Osteocyte (in vitro differentiated cells): ENCODE results near the gene GALNT9. TPM values are rescaled to one million over a fixed set of nuclear protein-coding genes. Genes with fewer than 3 reads are reported as not detected.

ENCODE experiments used
- DNase-seq: peaks from one replicate; pipeline ENCODE4 v3.0.0; 2021; ENCODE audit warnings: mixed read lengths; ENCODE audit not compliant: unreplicated experiment; ENCODE audit errors: extremely low spot score
- H3K27ac Mint-ChIP-seq: one replicate; pipeline ENCODE4 v1.8.0; 2021; ENCODE audit warnings: mild to moderate bottlenecking, mixed read lengths; ENCODE audit not compliant: unreplicated experiment
- H3K27me3 Mint-ChIP-seq: one replicate; pipeline ENCODE4 v1.8.0; 2021; ENCODE audit warnings: mixed read lengths; ENCODE audit not compliant: unreplicated experiment
- H3K36me3 Mint-ChIP-seq: one replicate; pipeline ENCODE4 v1.8.0; 2021; ENCODE audit warnings: mixed read lengths; ENCODE audit not compliant: unreplicated experiment
- H3K4me1 Mint-ChIP-seq: one replicate; pipeline ENCODE4 v1.8.0; 2021; ENCODE audit warnings: mixed read lengths; ENCODE audit not compliant: unreplicated experiment
- H3K4me3 Mint-ChIP-seq: one replicate; pipeline ENCODE4 v1.8.0; 2021; ENCODE audit warnings: mild to moderate bottlenecking, moderate library complexity, mixed read lengths; ENCODE audit not compliant: unreplicated experiment
- H3K9me3 Mint-ChIP-seq: one replicate; pipeline ENCODE4 v1.8.0; 2021; ENCODE audit warnings: mixed read lengths; ENCODE audit not compliant: unreplicated experiment
- CTCF ChIP-seq: fragments of 200-600 bp; sonication (generic); IDR thresholded peaks from 2 replicates; pipeline ENCODE4 v1.5.0; 2021; ENCODE audit warnings: antibody characterized with exemption, mild to moderate bottlenecking, moderate library complexity
- total RNA-seq: library from RNA; stranded (reverse); gene quantifications from 2 replicates; pipeline ENCODE4 v1.2.1, GENCODE V29; 2021

GALNT9 gene
- total RNA-seq, 1 donor from 2014 or later: not detected

- Mint-ChIP-seq H3K27ac (no peak overlapping the region), H3K9me3 (no peaks in the 10 kb centered on the region), H3K36me3 (no peaks in the 10 kb centered on the region)
Measured at GRCh38 chr12:132349501-132350131, 20.2 kb upstream of the GALNT9 start.

GRCh38 chr12:132348176-132348575 is 18.8 kb upstream of the GALNT9 start:
- no peak for DNase-seq
- TF ChIP-seq CTCF: no peak
- peaks cover 24% of the 10 kb centered on the region for H3K27me3 Mint-ChIP-seq
- no peaks in the 10 kb centered on the region for H3K4me1 Mint-ChIP-seq
- no peak overlapping the region for H3K4me3 Mint-ChIP-seq
- H3K36me3 Mint-ChIP-seq: no peaks in the 10 kb centered on the region
- H3K27ac Mint-ChIP-seq: no peak overlapping the region
- H3K9me3 Mint-ChIP-seq: no peaks in the 10 kb centered on the region

More at GRCh38 chr12:132349501-132350131, 20.2 kb upstream of the GALNT9 start:
- no peak for TF ChIP-seq CTCF
- Mint-ChIP-seq H3K4me3 (no peak overlapping the region), H3K27me3 (peaks cover 12% of the 10 kb centered on the region), H3K4me1 (no peaks in the 10 kb centered on the region)
- DNase-seq: no peak

- Mint-ChIP-seq H3K4me1 (no peaks in the 10 kb centered on the region), H3K36me3 (no peaks in the 10 kb centered on the region), H3K4me3 (no peak overlapping the region), H3K27ac (no peak overlapping the region), H3K9me3 (no peaks in the 10 kb centered on the region), H3K27me3 (peaks cover 26% of the 10 kb centered on the region)
- DNase-seq: no peak
- no peak for TF ChIP-seq CTCF
Measured at GRCh38 chr12:132347176-132347855, 17.9 kb upstream of the GALNT9 start.

- H3K36me3 Mint-ChIP-seq: no peaks in the 10 kb centered on the region
- H3K9me3 Mint-ChIP-seq: no peaks in the 10 kb centered on the region
- no peak overlapping the region for H3K4me3 Mint-ChIP-seq
- no peak overlapping the region for H3K27ac Mint-ChIP-seq
- no peaks in the 10 kb centered on the region for H3K4me1 Mint-ChIP-seq
- no peak for DNase-seq
- H3K27me3 Mint-ChIP-seq: peaks cover 26% of the 10 kb centered on the region
- TF ChIP-seq CTCF: no peak
Measured at GRCh38 chr12:132346471-132347175, 17.2 kb upstream of the GALNT9 start.
